Activated naive CD4-positive, alpha-beta T cell treated with anti-CD3 and anti-CD28 coated beads, Interleukin-2, amount 10 ng/mL, durations not matched to agents 5 hours and 36 hours (primary cell): ENCODE measurements around the gene ZNF384. TPM values are rescaled to one million over a fixed set of nuclear protein-coding genes. Genes with fewer than 3 reads are reported as not detected.

Experiments
- total RNA-seq, 2 experiments: library from RNA; stranded (reverse); gene quantifications; one replicate each; pipeline ENCODE4 v1.2.3, GENCODE V29; 2021

The ZNF384 gene
- total RNA-seq: 10 to 100 TPM; 81.6 to 84.8 TPM

GRCh38 chr12:6688999-6689882 lies at the start of gene ZNF384:
Gene ZNF384 (minus strand): TSS chr12:6689375. CDS start chr12:6679520, 9,855 bp downstream.

DNA sequence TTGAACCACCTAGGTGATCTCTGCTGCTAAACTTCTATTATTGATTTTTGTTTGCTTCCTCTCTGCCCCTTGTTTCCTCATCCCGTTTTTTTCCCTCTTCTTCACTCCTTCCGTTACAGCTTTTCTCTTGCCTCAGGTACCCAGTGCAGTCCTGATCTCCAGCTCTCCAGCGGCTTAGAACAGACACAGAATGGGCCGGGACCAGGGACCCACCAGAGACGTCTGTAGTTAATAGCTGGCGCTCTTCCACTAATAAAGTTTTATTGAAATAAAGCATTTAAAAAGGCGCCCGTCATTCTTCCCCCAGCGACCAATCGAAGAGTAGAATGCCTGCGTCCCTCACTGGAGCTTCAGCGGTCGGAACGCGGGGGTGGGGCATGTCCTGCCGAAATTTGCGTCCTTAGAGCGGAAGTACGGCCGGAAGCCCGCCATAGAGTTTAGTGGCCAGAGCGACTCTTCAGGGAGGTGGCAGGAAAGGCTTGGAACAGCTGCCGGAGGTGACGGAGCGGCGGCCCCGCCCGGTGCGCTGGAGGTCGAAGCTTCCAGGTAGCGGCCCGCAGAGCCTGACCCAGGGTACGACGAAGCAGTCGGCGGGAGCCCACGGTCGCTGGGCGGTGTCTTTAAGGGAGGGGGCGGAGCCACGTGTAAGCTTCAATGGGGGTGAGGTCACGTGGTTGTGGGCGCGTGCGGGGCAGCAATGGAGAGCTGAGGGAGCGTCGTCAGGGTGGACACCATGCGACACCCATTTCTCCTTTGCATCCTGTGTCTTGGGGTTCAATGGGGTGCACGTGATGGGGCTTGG lies 34.6 kb upstream of the ZNF384 start, which contains the start of gene COPS7A:
Gene COPS7A, plus strand, starts transcription at position 440 of the 802 bp plus-strand sequence. CDS start 611 bp downstream, outside the sequence.

DNA sequence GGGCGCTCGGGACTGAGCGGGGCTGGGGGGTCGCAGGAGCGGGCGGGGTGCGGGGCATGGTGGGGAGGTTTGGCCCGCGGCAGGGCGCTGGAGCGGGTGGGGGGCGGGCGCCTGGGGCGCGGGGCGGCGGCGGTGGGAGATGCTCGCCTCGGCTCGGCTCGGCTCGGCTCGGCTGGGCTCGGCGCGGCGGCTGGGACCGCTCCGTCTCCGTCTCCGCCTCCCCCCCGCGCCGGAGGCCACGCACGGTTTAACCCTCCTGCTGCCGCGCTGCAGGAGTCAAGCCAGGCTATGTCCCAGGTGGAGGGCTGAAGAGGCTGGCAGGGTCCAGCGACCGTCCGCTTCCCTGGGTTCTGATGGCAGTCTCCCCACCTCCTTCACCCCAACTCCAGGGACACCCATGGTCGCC lies 11.5 kb upstream of the ZNF384 start, which contains the start of gene PIANP:
Gene PIANP, minus strand, starts transcription at position 170 of the 406 bp plus-strand sequence. CDS start 2,754 bp downstream, outside the sequence.

GRCh38 chr12:6662906-6663742 lies 26.1 kb downstream of the ZNF384 start, which contains the start of gene ING4:
Gene ING4 (minus strand): TSS chr12:6663119. CDS start chr12:6663101, 18 bp downstream.

GRCh38 chr12:6647083-6647604 lies 42.0 kb downstream of the ZNF384 start, which contains the start of gene ACRBP:
Gene ACRBP (minus strand): TSS chr12:6647432. CDS start chr12:6647366, 66 bp downstream.

GRCh38 chr12:6635856-6636531 lies 53.2 kb downstream of the ZNF384 start, which contains the start of gene LPAR5:
Gene LPAR5 (minus strand): TSS chr12:6635959. CDS start chr12:6621248, 14,711 bp downstream.

Other genes with a start within 250 kb of the ZNF384 start
- 100 to 1,000 TPM; 160 to 162 TPM for gene CD27, start 244.4 kb downstream of the ZNF384 start, total RNA-seq
- 10 to 100 TPM; 52.0 to 52.7 TPM for gene TAPBPL, start 237.3 kb downstream of the ZNF384 start, total RNA-seq
- 10 to 100 TPM; 54.2 to 54.4 TPM for gene VAMP1, start 218.7 kb downstream of the ZNF384 start, total RNA-seq
- gene MRPL51, start 196.1 kb downstream of the ZNF384 start, total RNA-seq: 100 to 1,000 TPM; 177 to 187 TPM
- 100 to 1,000 TPM; 151 to 157 TPM for gene NCAPD2, start 195.3 kb downstream of the ZNF384 start, total RNA-seq
- 1,000 to 10,000 TPM; 5,761 to 5,800 TPM for gene GAPDH, start 154.9 kb downstream of the ZNF384 start, total RNA-seq
- 10 to 100 TPM; 26.7 to 29.1 TPM for gene IFFO1, start 133.3 kb downstream of the ZNF384 start, total RNA-seq
- 10 to 100 TPM; 67.2 to 67.7 TPM for gene NOP2, start 121.1 kb downstream of the ZNF384 start, total RNA-seq
- 100 to 1,000 TPM; 233 to 250 TPM for gene CHD4, start 82.0 kb downstream of the ZNF384 start, total RNA-seq
- gene LPAR5, start 53.4 kb downstream of the ZNF384 start, total RNA-seq: 1 to 10 TPM; 7.5 to 8.2 TPM
- 1 to 10 TPM; 1.6 to 2.4 TPM for gene ACRBP, start 41.9 kb downstream of the ZNF384 start, total RNA-seq
- 10 to 100 TPM; 43.0 to 45.8 TPM for gene ING4, start 26.3 kb downstream of the ZNF384 start, total RNA-seq
- not detected for gene PIANP, start 11.4 kb upstream of the ZNF384 start, total RNA-seq
- gene COPS7A, start 34.7 kb upstream of the ZNF384 start, total RNA-seq: 10 to 100 TPM; 25.9 to 26.9 TPM
- gene MLF2, start 63.8 kb upstream of the ZNF384 start, total RNA-seq: 10 to 100 TPM; 85.0 to 89.9 TPM
- 10 to 100 TPM; 11.7 to 12.2 TPM for gene PTMS, start 77.0 kb upstream of the ZNF384 start, total RNA-seq
- gene LAG3, start 83.1 kb upstream of the ZNF384 start, total RNA-seq: 1 to 10 TPM; 3.2 to 4.0 TPM
- 100 to 1,000 TPM; 215 to 224 TPM for gene CD4, start 100.2 kb upstream of the ZNF384 start, total RNA-seq
- gene GPR162, start 132.4 kb upstream of the ZNF384 start, total RNA-seq: under 1 TPM; 0.17 to 0.23 TPM
- gene P3H3, start 139.0 kb upstream of the ZNF384 start, total RNA-seq: under 1 TPM; 0.46 to 0.96 TPM
- under 1 TPM; 0.10 to 0.45 TPM for gene GNB3, start 151.6 kb upstream of the ZNF384 start, total RNA-seq
- gene CDCA3, start 161.9 kb upstream of the ZNF384 start, total RNA-seq: 10 to 100 TPM; 82.5 to 85.6 TPM
- 100 to 1,000 TPM; 112 to 115 TPM for gene USP5, start 162.8 kb upstream of the ZNF384 start, total RNA-seq
- gene TPI1, start 178.2 kb upstream of the ZNF384 start, total RNA-seq: 1,000 to 10,000 TPM; 1,127 to 1,161 TPM
- 1 to 10 TPM; 8.0 to 8.7 TPM for gene SPSB2, start 183.9 kb upstream of the ZNF384 start, total RNA-seq
- 1 to 10 TPM; 3.0 to 3.8 TPM for gene LRRC23, start 215.4 kb upstream of the ZNF384 start, total RNA-seq
- 100 to 1,000 TPM; 146 to 157 TPM for gene ENO2, start 225.2 kb upstream of the ZNF384 start, total RNA-seq
- 10 to 100 TPM; 26.4 to 29.4 TPM for gene ATN1, start 238.6 kb upstream of the ZNF384 start, total RNA-seq